HG02571 (cell line): ENCODE data around the gene C1QL1.
"Not testable (repeated sequence)": the region's sequence is repeated elsewhere in the genome, so short reads cannot be mapped to it uniquely, and the experiment has no call there.

ENCODE experiments used
- ATAC-seq: cut with Tn5 transposase; IDR thresholded peaks from one replicate; pipeline ENCODE4 v1.9.1; 2021; ENCODE audit warnings: mild to moderate bottlenecking, moderate library complexity; ENCODE audit not compliant: unreplicated experiment

C1QL1 gene

GRCh38 chr17:44965481-44966234 lies 2.4 kb downstream of the C1QL1 start:
- ATAC-seq = no peak

GRCh38 chr17:44961921-44962350 lies 6.2 kb downstream of the C1QL1 start:
- no peak for ATAC-seq

GRCh38 chr17:44960691-44961090 lies 7.4 kb downstream of the C1QL1 start:
- ATAC-seq = no peak

GRCh38 chr17:44959821-44960531 lies 8.1 kb downstream of the C1QL1 start:
- ATAC-seq = no peak

- ATAC-seq = no peak
Measured at GRCh38 chr17:44956998-44957981, 10.8 kb downstream of the C1QL1 start.

GRCh38 chr17:44955674-44956425 lies 12.3 kb downstream of the C1QL1 start:
- no peak for ATAC-seq

- ATAC-seq = no peak
Measured at GRCh38 chr17:44952946-44953475, 15.1 kb downstream of the C1QL1 start.

GRCh38 chr17:44948315-44948795 lies 19.7 kb downstream of the C1QL1 start:
- ATAC-seq = no peak

- ATAC-seq = peak; percentile 93
Measured at GRCh38 chr17:44947461-44948314, 20.4 kb downstream of the C1QL1 start, which contains the start of gene KIF18B. KIF18B (minus strand) TSS chr17:44947773; CDS start chr17:44936344, 11,429 bp downstream.

- not testable (repeated sequence) for ATAC-seq
Measured at GRCh38 chr17:44945652-44946051, 22.5 kb downstream of the C1QL1 start.

- ATAC-seq = no peak
Measured at GRCh38 chr17:44942456-44942855, 25.6 kb downstream of the C1QL1 start.

- no peak for ATAC-seq
Measured at GRCh38 chr17:44941712-44942331, 26.3 kb downstream of the C1QL1 start.

GRCh38 chr17:44940768-44941167 lies 27.3 kb downstream of the C1QL1 start:
- ATAC-seq = no peak

GRCh38 chr17:44940317-44940716 lies 27.8 kb downstream of the C1QL1 start:
- no peak for ATAC-seq

- ATAC-seq = no peak
Measured at GRCh38 chr17:44935116-44935515, 33.0 kb downstream of the C1QL1 start.

GRCh38 chr17:44934745-44935105 lies 33.4 kb downstream of the C1QL1 start:
- ATAC-seq = no peak

GRCh38 chr17:44933824-44934744 lies 34.0 kb downstream of the C1QL1 start:
- no peak for ATAC-seq

GRCh38 chr17:44932787-44933097 lies 35.4 kb downstream of the C1QL1 start:
- ATAC-seq = no peak
